ENCODE measurements around the gene COX19. TPM values are rescaled to one million over a fixed set of nuclear protein-coding genes. Genes with fewer than 3 reads are reported as not detected.

COX19 gene
- total and polyA plus RNA-seq, 2 donors (not counting 1 experiment from before 2014, with no cell fraction given), result 14.7 to 38.3 TPM

DNA sequence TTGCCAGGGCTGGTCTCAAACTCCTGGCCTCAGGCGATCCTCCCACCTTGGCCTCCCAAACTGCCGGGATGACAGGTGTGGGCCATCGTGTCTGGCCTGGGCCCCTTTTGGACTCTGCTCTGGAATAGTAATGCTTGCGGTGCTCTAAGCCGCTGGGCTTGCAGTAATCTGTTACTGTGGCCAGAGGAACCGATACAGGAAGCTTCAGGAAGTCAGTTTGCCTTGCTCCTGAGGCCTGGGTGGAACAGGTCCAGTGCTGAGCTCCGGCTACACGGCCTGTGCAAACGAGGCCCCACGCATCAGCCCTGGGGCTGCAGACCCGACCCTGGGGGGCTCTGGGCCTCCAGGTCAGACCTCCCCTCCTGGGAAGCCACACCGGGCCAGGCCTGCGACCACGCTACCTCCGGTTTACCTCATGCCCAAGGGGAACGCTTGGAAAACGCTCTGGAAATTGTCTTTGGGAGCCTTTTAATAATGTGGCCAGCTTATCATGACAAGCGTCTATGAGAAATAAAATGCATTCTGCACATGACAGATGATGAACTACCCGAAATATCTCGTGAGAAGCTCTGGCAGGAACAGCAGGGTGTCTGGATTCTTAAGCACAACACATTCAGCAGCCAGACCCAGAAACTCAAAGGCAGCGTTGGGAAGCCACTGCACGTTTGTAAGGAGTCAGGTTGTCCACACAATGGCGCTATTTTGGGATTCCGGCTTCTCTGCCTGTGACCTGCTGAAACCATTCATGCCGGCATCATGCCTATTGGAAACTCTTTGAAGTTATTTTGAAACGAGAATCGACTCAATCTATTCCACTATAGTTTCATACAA, 10.7 kb downstream of the COX19 start:
- peaks cover 28% of the 10 kb centered on the region for H3K4me1 Mint-ChIP-seq
- Histone ChIP-seq H3K9me3 (ENCODE audit: control extremely low read depth in 1 of 3, control insufficient read depth in 2 of 3, insufficient read depth in 1 of 3, low read length in 2 of 3) (peaks cover 0 to 13% (median 0%) of the 10 kb centered on the region in 3 donors), H3K36me3 (replicated peaks in 1 of 2; ENCODE audit: control extremely low read depth in 1 of 2, control insufficient read depth in 1 of 2, extremely low read depth in 1 of 2, insufficient read depth in 2 of 2, low read length in 1 of 2) (peaks cover 0 to 33% of the 10 kb centered on the region in 2 experiments), H3K9ac (ENCODE audit: low read length) (no peak overlapping the region), H3K27me3 (replicated peaks in 1 of 4; ENCODE audit: control extremely low read depth in 1 of 4, control insufficient read depth in 3 of 4, insufficient read depth in 4 of 4, low read length in 3 of 4) (peaks cover 0 to 23% (median 0%) of the 10 kb centered on the region in 4 experiments), H3K4me1 (ENCODE audit: control insufficient read depth in 2 of 2, insufficient read depth in 2 of 2, low read length in 2 of 2) (peaks cover 17 to 31% of the 10 kb centered on the region in 2 donors), H4K20me1 (ENCODE audit: control insufficient read depth, insufficient read depth, low read length, poor library complexity, severe bottlenecking) (peaks cover 59% of the 10 kb centered on the region), H3K79me2 (ENCODE audit: control insufficient read depth, insufficient read depth, low read length) (peaks cover 7% of the 10 kb centered on the region), H2AFZ (ENCODE audit: insufficient read depth, low read depth, low read length, poor library complexity, severe bottlenecking) (no peak overlapping the region), H3K4me3 (ENCODE audit: control extremely low read depth in 1 of 5, extremely low read depth in 1 of 5, insufficient read depth in 1 of 5, low read depth in 2 of 5, low read length in 4 of 5) (no peak overlapping the region), H3K27ac (ENCODE audit: low read length in 2 of 2) (no peak overlapping the region), H3K4me2 (replicated peaks; ENCODE audit: low read depth, low read length, poor library complexity, severe bottlenecking) (peak overlapping the region; percentile 68)
- no peak overlapping the region for H3K4me3 Mint-ChIP-seq
- TF ChIP-seq, protein P1, sequence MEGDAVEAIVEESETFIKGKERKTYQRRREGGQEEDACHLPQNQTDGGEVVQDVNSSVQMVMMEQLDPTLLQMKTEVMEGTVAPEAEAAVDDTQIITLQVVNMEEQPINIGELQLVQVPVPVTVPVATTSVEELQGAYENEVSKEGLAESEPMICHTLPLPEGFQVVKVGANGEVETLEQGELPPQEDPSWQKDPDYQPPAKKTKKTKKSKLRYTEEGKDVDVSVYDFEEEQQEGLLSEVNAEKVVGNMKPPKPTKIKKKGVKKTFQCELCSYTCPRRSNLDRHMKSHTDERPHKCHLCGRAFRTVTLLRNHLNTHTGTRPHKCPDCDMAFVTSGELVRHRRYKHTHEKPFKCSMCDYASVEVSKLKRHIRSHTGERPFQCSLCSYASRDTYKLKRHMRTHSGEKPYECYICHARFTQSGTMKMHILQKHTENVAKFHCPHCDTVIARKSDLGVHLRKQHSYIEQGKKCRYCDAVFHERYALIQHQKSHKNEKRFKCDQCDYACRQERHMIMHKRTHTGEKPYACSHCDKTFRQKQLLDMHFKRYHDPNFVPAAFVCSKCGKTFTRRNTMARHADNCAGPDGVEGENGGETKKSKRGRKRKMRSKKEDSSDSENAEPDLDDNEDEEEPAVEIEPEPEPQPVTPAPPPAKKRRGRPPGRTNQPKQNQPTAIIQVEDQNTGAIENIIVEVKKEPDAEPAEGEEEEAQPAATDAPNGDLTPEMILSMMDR (IDR thresholded peaks at IDR 0.05), result no peak
- no peak for TF ChIP-seq EZH2 (IDR thresholded peaks at IDR 0.05; ENCODE audit: borderline replicate concordance, insufficient read depth, low read depth, low read length, poor library complexity, severe bottlenecking)
- intact Hi-C loops (cut with micrococcal nuclease), result no loop called here
- H3K27me3 Mint-ChIP-seq, result peaks cover 16% of the 10 kb centered on the region
- ChIA-PET POLR2A (no interaction called here), CTCF (interaction anchor here (0.8 to 1.9 kb wide), 2 partner anchors 28 to 56 kb away, joined by 3 to 5 read pairs; no protein-coding TSS in a partner anchor)
- peak; percentile 19 for ATAC-seq (ENCODE audit: low read depth)
- no peak for DNase-seq
- no peaks in the 10 kb centered on the region for H3K9me3 Mint-ChIP-seq (ENCODE audit: insufficient read depth)
- WGBS (ENCODE audit: insufficient coverage), result 27% methylated on average over 26 of the region's 27 CpGs
- no peak overlapping the region for H3K27ac Mint-ChIP-seq

All from B cell (primary cell).